Loucy (cell line): ENCODE results near the gene CPEB4.

Experiments
- H2AFZ ChIP-seq: fragments of 200-600 bp; sonication (generic); 2 replicates; pipeline ENCODE4 v1.6.0; 2016; ENCODE audit warnings: antibody characterized with exemption, mild to moderate bottlenecking, low read length, moderate library complexity
- H3F3A ChIP-seq: fragments of 200-600 bp; 2 replicates; pipeline ENCODE4 v1.6.0; 2016; ENCODE audit warnings: antibody characterized with exemption, low read depth, mild to moderate bottlenecking
- H3K27me3 ChIP-seq: fragments of 200-600 bp; sonication (generic); 2 replicates; pipeline ENCODE4 v1.6.1; 2014; ENCODE audit warnings: low read length, mild to moderate bottlenecking; ENCODE audit not compliant: insufficient read depth, poor library complexity, severe bottlenecking
- H3K36me3 ChIP-seq: fragments of 200-600 bp; sonication (generic); 2 replicates; pipeline ENCODE4 v1.6.1; 2016; ENCODE audit warnings: low read length; ENCODE audit not compliant: insufficient read depth
- H3K4me1 ChIP-seq: fragments of 200-600 bp; sonication (generic); 2 replicates; pipeline ENCODE4 v1.5.1; 2014; ENCODE audit warnings: low read length, mild to moderate bottlenecking; ENCODE audit not compliant: insufficient read depth, poor library complexity, severe bottlenecking
- H3K4me2 ChIP-seq: fragments of 200-600 bp; sonication (generic); 2 replicates; pipeline ENCODE4 v1.6.0; 2014; ENCODE audit warnings: antibody characterized with exemption, low read length, low read depth, mild to moderate bottlenecking; ENCODE audit not compliant: poor library complexity, severe bottlenecking
- H3K4me3 ChIP-seq: fragments of 200-600 bp; sonication (generic); 2 replicates; pipeline ENCODE4 v1.5.1; 2014; ENCODE audit warnings: low read length, mild to moderate bottlenecking, mixed read lengths; ENCODE audit not compliant: poor library complexity, severe bottlenecking
- H3K79me2 ChIP-seq: fragments of 200-600 bp; sonication (generic); 2 replicates; pipeline ENCODE4 v1.6.1; 2014; ENCODE audit warnings: low read length; ENCODE audit not compliant: insufficient read depth
- H3K9ac ChIP-seq: fragments of 200-600 bp; sonication (generic); 2 replicates; pipeline ENCODE4 v1.6.0; 2014; ENCODE audit warnings: mild to moderate bottlenecking, low read depth, low read length, moderate library complexity; ENCODE audit not compliant: poor library complexity, severe bottlenecking
- H3K9me2 ChIP-seq: fragments of 200-600 bp; sonication (generic); replicated peaks from 2 replicates; pipeline ENCODE4 v1.6.1; 2016; ENCODE audit warnings: low read depth, low read length, mixed read lengths
- H3K9me3 ChIP-seq: fragments of 200-600 bp; sonication (generic); 2 replicates; pipeline ENCODE4 v1.6.1; 2014; ENCODE audit warnings: mild to moderate bottlenecking, antibody characterized with exemption, low read length, low read depth; ENCODE audit not compliant: insufficient read depth
- H4K20me1 ChIP-seq: fragments of 200-600 bp; sonication (generic); 2 replicates; pipeline ENCODE4 v1.6.0; 2014; ENCODE audit warnings: antibody characterized with exemption, low read length, mild to moderate bottlenecking; ENCODE audit not compliant: insufficient read depth, poor library complexity, severe bottlenecking
- EZH2phosphoT487 ChIP-seq: fragments of 200-600 bp; IDR thresholded peaks from 2 replicates; pipeline ENCODE4 v1.6.1; 2018; ENCODE audit warnings: antibody characterized with exemption, mild to moderate bottlenecking, moderate library complexity, borderline replicate concordance
- TF ChIP-seq, protein P1 (sequence below): fragments of 200-600 bp; sonication (generic); conservative IDR thresholded peaks from 2 replicates; pipeline ENCODE4 v1.5.1; 2014; ENCODE audit warnings: mild to moderate bottlenecking, antibody characterized with exemption, low read length

Gene CPEB4

DNA sequence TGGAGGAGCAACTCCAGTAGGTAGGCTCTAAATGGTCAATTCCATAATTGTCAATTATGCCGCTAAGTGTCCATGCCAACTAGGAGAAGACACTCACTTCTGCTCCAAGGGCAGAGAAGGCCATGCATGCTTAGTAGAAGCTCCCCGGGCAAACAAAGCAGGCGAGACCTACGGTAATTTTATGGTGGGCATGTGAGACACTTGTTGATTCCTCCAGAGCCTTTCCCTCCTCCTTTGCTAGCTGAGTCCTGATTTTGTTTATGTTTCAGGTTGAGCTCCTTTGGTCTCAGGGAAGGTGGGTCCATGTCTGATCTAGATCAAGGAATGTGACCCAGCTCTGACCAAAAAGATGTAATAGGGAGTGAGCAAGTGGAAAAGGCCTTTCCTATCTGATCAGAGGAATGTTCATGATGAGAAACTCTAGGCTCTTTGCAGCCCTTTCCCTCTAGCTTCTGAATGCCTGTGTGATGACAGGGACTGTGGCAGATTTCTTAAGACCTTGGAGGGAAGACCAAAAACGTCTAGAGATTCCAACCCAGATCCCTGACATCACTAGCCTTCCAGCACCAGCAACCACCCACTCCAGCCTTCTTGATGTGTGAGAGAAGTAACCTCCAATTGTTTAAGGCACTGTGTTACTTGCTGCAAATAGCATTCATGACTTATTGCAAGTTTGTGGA is 7.7 kb upstream of the CPEB4 start:
- no peak overlapping the region for H3K9ac ChIP-seq
- H3F3A ChIP-seq = no peaks in the 10 kb centered on the region
- no peaks in the 10 kb centered on the region for H3K9me2 ChIP-seq
- H3K4me1 ChIP-seq = peaks cover 10% of the 10 kb centered on the region
- no peaks in the 10 kb centered on the region for H3K9me3 ChIP-seq
- no peak for TF ChIP-seq EZH2phosphoT487
- TF ChIP-seq, protein P1, sequence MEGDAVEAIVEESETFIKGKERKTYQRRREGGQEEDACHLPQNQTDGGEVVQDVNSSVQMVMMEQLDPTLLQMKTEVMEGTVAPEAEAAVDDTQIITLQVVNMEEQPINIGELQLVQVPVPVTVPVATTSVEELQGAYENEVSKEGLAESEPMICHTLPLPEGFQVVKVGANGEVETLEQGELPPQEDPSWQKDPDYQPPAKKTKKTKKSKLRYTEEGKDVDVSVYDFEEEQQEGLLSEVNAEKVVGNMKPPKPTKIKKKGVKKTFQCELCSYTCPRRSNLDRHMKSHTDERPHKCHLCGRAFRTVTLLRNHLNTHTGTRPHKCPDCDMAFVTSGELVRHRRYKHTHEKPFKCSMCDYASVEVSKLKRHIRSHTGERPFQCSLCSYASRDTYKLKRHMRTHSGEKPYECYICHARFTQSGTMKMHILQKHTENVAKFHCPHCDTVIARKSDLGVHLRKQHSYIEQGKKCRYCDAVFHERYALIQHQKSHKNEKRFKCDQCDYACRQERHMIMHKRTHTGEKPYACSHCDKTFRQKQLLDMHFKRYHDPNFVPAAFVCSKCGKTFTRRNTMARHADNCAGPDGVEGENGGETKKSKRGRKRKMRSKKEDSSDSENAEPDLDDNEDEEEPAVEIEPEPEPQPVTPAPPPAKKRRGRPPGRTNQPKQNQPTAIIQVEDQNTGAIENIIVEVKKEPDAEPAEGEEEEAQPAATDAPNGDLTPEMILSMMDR = no peak
- no peak overlapping the region for H2AFZ ChIP-seq
- no peak overlapping the region for H3K4me3 ChIP-seq
- no peaks in the 10 kb centered on the region for H3K36me3 ChIP-seq
- no peaks in the 10 kb centered on the region for H3K79me2 ChIP-seq
- H4K20me1 ChIP-seq = no peaks in the 10 kb centered on the region
- H3K4me2 ChIP-seq = no peak overlapping the region
- no peaks in the 10 kb centered on the region for H3K27me3 ChIP-seq

- Histone ChIP-seq H3K27me3 (no peaks in the 10 kb centered on the region), H3K4me3 (no peak overlapping the region), H3K4me2 (no peak overlapping the region), H3F3A (no peaks in the 10 kb centered on the region), H2AFZ (no peak overlapping the region), H3K4me1 (peaks cover 18% of the 10 kb centered on the region), H3K9me3 (no peaks in the 10 kb centered on the region), H3K36me3 (no peaks in the 10 kb centered on the region), H3K9me2 (no peaks in the 10 kb centered on the region), H4K20me1 (no peaks in the 10 kb centered on the region), H3K9ac (no peak overlapping the region), H3K79me2 (no peaks in the 10 kb centered on the region)
- no peak for TF ChIP-seq EZH2phosphoT487
- TF ChIP-seq, protein P1 = no peak
These were observed 6.2 kb upstream of the CPEB4 start for GRCh38 chr5:173881811-173882575.

DNA sequence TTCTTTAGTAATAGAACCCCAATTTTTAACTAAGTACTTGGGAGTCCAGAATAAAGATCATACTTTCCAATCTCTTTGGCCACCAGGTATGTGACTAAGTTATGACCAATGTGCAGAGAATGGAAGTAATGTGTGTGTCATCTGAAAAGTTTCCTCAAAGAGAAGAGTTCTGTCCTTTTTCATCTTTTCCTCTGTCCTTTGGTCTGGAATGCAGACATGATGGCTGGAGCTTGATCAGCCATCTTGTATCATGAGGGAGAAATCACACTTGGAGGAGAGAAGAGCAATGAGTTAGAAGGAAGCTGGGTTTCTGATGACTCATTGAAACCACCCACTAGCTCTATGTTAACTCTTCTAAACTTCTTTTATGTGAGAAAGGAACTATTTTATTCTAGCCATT is 5.5 kb upstream of the CPEB4 start:
- TF ChIP-seq, protein P1 = no peak
- no peak for TF ChIP-seq EZH2phosphoT487
- Histone ChIP-seq H3K4me2 (no peak overlapping the region), H3K9me2 (no peaks in the 10 kb centered on the region), H3K36me3 (no peaks in the 10 kb centered on the region), H2AFZ (no peak overlapping the region), H3F3A (no peaks in the 10 kb centered on the region), H3K9ac (no peak overlapping the region), H3K9me3 (no peaks in the 10 kb centered on the region), H3K4me1 (peaks cover 23% of the 10 kb centered on the region), H3K79me2 (no peaks in the 10 kb centered on the region), H3K4me3 (no peak overlapping the region), H4K20me1 (no peaks in the 10 kb centered on the region), H3K27me3 (no peaks in the 10 kb centered on the region)
